GM13976 (cell line): Measurements from ENCODE around the gene KCTD11.

Experiments
- DNase-seq: peaks from one replicate; pipeline ENCODE4 v3.0.0; 2012; ENCODE audit warnings: low spot score
- in situ Hi-C: fragments of 300-500 bp; cut with MboI; formaldehyde crosslinking; loops from one replicate; pipeline ENCODE4 v1.12.0; 2022; ENCODE audit warnings: low sequenced_read_pairs, mixed read lengths, inconsistent platforms; ENCODE audit not compliant: unreplicated experiment
- TF ChIP-seq, protein P1 (sequence below): IDR thresholded peaks from 2 replicates; pipeline ENCODE4 v1.5.1; 2012; ENCODE audit warnings: borderline replicate concordance, mild to moderate bottlenecking; ENCODE audit not compliant: insufficient read depth; ENCODE audit errors: extremely low read depth, missing control alignments, control extremely low read depth

KCTD11 gene

DNA sequence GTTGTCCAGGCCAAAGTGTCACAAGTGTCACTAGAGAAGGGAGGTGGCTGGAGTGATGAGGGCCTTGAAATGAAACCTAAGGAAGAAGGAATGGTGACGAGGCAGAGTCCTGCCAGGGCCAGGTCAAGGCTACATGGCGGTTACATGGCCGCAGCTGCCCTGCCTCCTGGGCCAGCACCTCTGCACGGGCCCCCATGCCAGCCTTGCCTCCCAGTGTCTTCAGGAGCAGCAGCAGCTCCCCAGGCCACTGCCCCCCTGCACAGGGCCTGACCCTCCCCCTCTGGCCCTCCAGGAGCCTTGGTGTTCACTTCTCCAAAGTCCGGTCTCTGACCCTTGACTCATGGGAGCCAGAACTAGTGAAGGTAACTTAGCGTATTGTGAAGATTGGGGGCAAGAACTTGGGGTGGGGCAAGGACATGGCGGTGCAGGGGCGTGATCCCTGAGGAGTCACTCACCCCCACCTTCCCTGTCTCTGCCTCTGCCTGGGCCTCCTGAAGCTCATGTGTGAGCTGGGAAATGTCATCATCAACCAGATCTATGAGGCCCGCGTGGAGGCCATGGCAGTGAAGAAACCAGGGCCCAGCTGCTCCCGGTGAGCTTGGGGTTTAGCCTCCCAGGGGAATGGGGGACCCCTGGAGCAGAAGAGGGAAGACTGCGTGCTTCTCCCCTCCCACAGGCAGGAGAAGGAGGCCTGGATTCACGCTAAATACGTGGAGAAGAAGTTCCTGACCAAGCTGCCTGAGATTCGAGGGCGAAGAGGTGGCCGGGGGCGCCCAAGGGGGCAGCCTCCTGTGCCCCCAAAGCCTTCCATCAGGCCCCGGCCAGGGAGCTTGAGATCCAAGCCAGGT is 4.1 kb upstream of the KCTD11 start:
- in situ Hi-C loops = no loop called here
- TF ChIP-seq, protein P1, sequence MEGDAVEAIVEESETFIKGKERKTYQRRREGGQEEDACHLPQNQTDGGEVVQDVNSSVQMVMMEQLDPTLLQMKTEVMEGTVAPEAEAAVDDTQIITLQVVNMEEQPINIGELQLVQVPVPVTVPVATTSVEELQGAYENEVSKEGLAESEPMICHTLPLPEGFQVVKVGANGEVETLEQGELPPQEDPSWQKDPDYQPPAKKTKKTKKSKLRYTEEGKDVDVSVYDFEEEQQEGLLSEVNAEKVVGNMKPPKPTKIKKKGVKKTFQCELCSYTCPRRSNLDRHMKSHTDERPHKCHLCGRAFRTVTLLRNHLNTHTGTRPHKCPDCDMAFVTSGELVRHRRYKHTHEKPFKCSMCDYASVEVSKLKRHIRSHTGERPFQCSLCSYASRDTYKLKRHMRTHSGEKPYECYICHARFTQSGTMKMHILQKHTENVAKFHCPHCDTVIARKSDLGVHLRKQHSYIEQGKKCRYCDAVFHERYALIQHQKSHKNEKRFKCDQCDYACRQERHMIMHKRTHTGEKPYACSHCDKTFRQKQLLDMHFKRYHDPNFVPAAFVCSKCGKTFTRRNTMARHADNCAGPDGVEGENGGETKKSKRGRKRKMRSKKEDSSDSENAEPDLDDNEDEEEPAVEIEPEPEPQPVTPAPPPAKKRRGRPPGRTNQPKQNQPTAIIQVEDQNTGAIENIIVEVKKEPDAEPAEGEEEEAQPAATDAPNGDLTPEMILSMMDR = no peak
- DNase-seq = no peak

DNA sequence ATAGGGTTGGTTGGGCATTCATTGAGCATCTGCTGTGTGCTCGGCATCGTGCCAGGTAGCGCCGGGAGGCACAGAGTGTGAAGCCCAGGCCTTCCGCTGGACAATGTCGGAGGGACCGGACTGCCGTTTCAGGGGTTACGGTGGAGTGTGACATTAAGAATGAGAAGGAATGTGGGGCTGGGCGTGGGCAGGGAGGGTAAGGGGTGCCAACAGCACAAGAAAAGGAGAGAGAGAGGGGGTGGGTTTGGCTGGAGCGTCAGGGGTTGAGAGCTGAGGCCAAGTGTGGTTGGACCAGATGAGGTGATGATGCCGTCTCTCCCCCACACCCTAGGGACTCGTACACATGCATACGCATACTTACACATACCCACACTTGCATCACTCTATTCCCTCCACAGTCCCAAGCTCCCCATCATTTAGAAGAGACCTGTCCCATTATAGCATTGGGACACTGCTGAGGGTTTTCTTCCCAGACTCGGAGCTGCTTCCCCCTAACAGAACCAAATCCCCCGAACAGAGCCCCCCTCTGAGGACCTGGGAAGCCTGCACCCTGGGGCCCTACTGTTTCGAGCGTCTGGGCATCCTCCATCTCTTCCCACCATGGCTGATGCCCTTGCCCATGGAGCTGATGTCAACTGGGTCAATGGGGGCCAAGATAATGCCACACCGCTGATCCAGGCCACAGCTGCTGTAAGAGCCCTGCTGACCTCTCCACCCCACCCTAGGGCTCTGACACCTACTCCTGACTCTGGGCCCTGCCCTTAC is 3.3 kb upstream of the KCTD11 start:
- no peak for DNase-seq
- TF ChIP-seq, protein P1 = no peak
- in situ Hi-C loops = no loop called here

DNA sequence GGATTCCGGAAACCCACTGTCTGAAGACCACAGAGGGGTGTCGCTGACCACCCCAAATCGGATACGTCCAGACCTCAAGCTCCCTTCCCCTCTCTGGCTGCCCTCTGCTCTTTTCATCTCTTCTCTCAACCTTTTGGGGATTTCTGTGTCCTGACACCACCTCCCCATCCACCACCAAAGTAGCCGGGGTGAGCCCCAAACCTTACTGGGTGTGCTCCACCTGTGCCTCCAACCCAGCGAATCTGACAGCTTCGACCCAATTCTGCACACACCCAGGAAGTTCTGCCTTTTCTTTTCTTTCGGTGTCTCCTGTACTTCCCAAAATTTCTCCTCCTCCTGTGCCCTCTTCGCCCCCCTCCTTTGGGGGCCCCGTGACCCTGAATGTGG is 534 bp downstream of the KCTD11 start:
- in situ Hi-C loops = no loop called here

DNA sequence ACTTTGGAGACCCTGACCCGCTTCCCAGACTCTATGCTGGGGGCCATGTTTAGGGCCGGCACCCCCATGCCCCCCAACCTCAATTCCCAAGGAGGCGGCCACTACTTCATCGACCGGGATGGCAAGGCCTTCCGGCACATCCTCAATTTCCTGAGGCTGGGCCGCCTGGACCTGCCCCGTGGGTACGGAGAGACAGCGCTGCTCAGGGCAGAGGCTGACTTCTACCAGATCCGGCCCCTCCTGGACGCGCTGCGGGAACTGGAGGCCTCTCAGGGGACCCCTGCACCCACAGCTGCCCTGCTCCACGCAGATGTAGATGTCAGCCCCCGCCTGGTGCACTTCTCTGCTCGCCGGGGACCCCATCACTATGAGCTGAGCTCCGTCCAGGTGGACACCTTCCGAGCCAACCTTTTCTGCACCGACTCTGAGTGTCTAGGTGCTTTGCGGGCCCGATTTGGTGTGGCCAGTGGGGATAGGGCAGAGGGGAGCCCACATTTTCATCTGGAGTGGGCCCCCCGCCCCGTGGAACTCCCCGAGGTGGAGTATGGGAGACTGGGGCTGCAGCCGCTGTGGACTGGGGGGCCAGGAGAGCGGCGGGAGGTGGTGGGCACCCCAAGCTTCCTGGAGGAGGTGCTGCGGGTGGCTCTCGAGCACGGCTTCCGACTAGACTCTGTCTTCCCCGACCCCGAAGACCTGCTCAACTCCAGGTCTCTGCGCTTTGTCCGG is 1.1 kb downstream of the KCTD11 start:
- TF ChIP-seq, protein P1 = no peak
- DNase-seq = no peak
- in situ Hi-C loops = no loop called here

More for the DNA sequence above, 534 bp downstream of the KCTD11 start:
- DNase-seq = no peak
- TF ChIP-seq, protein P1 = peak; percentile 51

DNA sequence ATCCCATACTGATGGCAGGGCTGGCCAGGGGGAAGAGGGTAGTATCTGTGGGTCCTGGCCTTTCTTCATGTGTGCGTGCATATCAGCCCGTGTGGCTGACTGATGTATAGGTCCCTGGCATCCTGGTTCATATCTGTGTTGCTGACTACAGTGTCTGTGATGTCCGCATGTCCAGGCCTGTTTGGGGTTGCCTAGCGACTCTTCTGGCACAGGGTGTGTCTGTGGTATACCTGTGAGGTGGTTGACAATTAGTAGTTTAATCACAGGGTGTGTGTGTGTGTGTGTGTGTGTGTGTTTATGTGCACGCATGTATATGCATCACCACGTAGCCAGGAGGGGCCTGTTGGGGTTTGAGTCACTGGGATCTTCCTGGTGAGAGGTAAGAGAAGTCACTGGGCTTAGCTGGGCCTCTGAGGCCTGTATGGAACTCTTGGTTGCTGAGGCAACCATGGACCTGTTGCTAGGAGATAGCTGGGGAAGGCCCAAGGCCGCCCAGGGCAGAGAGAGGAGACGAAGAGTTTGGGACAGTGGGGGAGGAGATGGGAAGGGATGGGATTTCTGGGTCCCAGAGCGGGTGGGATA is 2.4 kb downstream of the KCTD11 start:
- in situ Hi-C loops = no loop called here
- no peak for DNase-seq

More for the DNA sequence above, 2.4 kb downstream of the KCTD11 start:
- TF ChIP-seq, protein P1 = no peak
